ENCODE data around the gene ENG. TPM values are rescaled to one million over a fixed set of nuclear protein-coding genes. Genes with fewer than 3 reads are reported as not detected.
A peak's percentile ranks its signal among the peaks of the same experiment; 100 is the strongest.

The ENG gene
- total RNA-seq, 2 experiments from 2014 or later: 17.2 to 17.3 TPM

GRCh38 chr9:127857278-127857677, 2.8 kb upstream of the ENG start:
- H3K4me1 Mint-ChIP-seq: peaks cover 48% of the 10 kb centered on the region
- H3K4me3 Mint-ChIP-seq: no peak overlapping the region
- no peak for DNase-seq
- H3K36me3 Mint-ChIP-seq (ENCODE audit: low read depth): peaks cover under 1% of the 10 kb centered on the region
- H3K27me3 Mint-ChIP-seq: peaks cover 2% of the 10 kb centered on the region
- CTCF ChIA-PET: interaction anchor here (1.3 kb wide), 1 partner anchor 12 kb away, joined by 4 read pairs; no protein-coding TSS in a partner anchor
- H3K27ac Mint-ChIP-seq: peak overlapping the region; percentile 19
- POLR2A ChIA-PET: no interaction called here
- H3K9me3 Mint-ChIP-seq: peaks cover 2% of the 10 kb centered on the region

- Mint-ChIP-seq H3K4me1 (peaks cover 48% of the 10 kb centered on the region), H3K27ac (no peak overlapping the region), H3K9me3 (peaks cover 2% of the 10 kb centered on the region), H3K4me3 (no peak overlapping the region), H3K36me3 (ENCODE audit: low read depth) (peaks cover 6% of the 10 kb centered on the region), H3K27me3 (peaks cover 2% of the 10 kb centered on the region)
- DNase-seq: no peak
- ChIA-PET CTCF (interaction anchor here (1.3 to 3.1 kb wide), 3 partner anchors 13 to 122 kb away, joined by 4 to 17 read pairs (median 11); partner anchors contain the start of gene TOR2A), POLR2A (no interaction called here)
Measured at GRCh38 chr9:127856729-127857116, 2.3 kb upstream of the ENG start.

GRCh38 chr9:127856094-127856728, 1.8 kb upstream of the ENG start:
- Mint-ChIP-seq H3K4me3 (no peak overlapping the region), H3K27ac (no peak overlapping the region), H3K4me1 (peaks cover 48% of the 10 kb centered on the region), H3K36me3 (ENCODE audit: low read depth) (peaks cover 10% of the 10 kb centered on the region), H3K9me3 (peaks cover 2% of the 10 kb centered on the region), H3K27me3 (peaks cover 2% of the 10 kb centered on the region)
- POLR2A ChIA-PET: interaction anchor here (0.6 kb wide), 1 partner anchor 9 kb away, joined by 3 read pairs; no protein-coding TSS in a partner anchor
- DNase-seq: no peak
- CTCF ChIA-PET: interaction anchor here (0.6 to 3.1 kb wide), 3 partner anchors 13 to 222 kb away, joined by 4 to 17 read pairs (median 11); partner anchors contain the start of gene TOR2A

- CTCF ChIA-PET: interaction anchor here (0.8 to 3.1 kb wide), 5 partner anchors 9 to 121 kb away, joined by 3 to 17 read pairs (median 3); partner anchors contain the start of gene TOR2A
- peaks cover 12% of the 10 kb centered on the region for H3K36me3 Mint-ChIP-seq (ENCODE audit: low read depth)
Measured at GRCh38 chr9:127855522-127855921, 1.1 kb upstream of the ENG start.

GRCh38 chr9:127854960-127855359, 502 bp upstream of the ENG start:
- H3K4me1 Mint-ChIP-seq: peaks cover 40% of the 10 kb centered on the region
- no peak for DNase-seq
- ChIA-PET POLR2A (no interaction called here), CTCF (interaction anchor here (0.8 to 3.1 kb wide), 5 partner anchors 9 to 120 kb away, joined by 3 to 17 read pairs (median 3); partner anchors contain the start of gene TOR2A)
- peaks cover 18% of the 10 kb centered on the region for H3K36me3 Mint-ChIP-seq (ENCODE audit: low read depth)
- peak overlapping the region; percentile 50 for H3K27ac Mint-ChIP-seq
- peak overlapping the region; percentile 86 for H3K4me3 Mint-ChIP-seq
- peaks cover 6% of the 10 kb centered on the region for H3K9me3 Mint-ChIP-seq
- H3K27me3 Mint-ChIP-seq: peaks cover 2% of the 10 kb centered on the region

More at GRCh38 chr9:127855522-127855921, 1.1 kb upstream of the ENG start:
- DNase-seq: no peak
- H3K9me3 Mint-ChIP-seq: peaks cover 4% of the 10 kb centered on the region
- H3K4me1 Mint-ChIP-seq: peaks cover 42% of the 10 kb centered on the region
- peaks cover 2% of the 10 kb centered on the region for H3K27me3 Mint-ChIP-seq
- H3K4me3 Mint-ChIP-seq: peak overlapping the region; percentile 40
- H3K27ac Mint-ChIP-seq: peak overlapping the region; percentile 50
- POLR2A ChIA-PET: interaction anchor here (0.6 kb wide), 1 partner anchor 10 kb away, joined by 3 read pairs; no protein-coding TSS in a partner anchor

- H3K36me3 Mint-ChIP-seq (ENCODE audit: low read depth): peaks cover 32% of the 10 kb centered on the region
- peak overlapping the region; percentile 93 for H3K27ac Mint-ChIP-seq
- peaks cover 39% of the 10 kb centered on the region for H3K4me1 Mint-ChIP-seq
- POLR2A ChIA-PET: interaction anchor here (0.6 kb wide), 1 partner anchor 220 kb away, joined by 3 read pairs; no protein-coding TSS in a partner anchor
- peaks cover 21% of the 10 kb centered on the region for H3K9me3 Mint-ChIP-seq
- peak overlapping the region; percentile 86 for H3K4me3 Mint-ChIP-seq
- CTCF ChIA-PET: interaction anchor here (0.6 to 3.1 kb wide), 11 partner anchors 11 to 119 kb away, joined by 3 to 17 read pairs (median 4); partner anchors contain the start of genes SH2D3C and TOR2A
- DNase-seq: no peak
- no peaks in the 10 kb centered on the region for H3K27me3 Mint-ChIP-seq
Measured at GRCh38 chr9:127853312-127854183, 910 bp downstream of the ENG start.

- POLR2A ChIA-PET: no interaction called here
- CTCF ChIA-PET: interaction anchor here (0.8 to 2.3 kb wide), 8 partner anchors 11 to 118 kb away, joined by 3 to 9 read pairs (median 4); partner anchors contain the start of genes SH2D3C and TOR2A
- H3K36me3 Mint-ChIP-seq (ENCODE audit: low read depth): peaks cover 35% of the 10 kb centered on the region
- peaks cover 27% of the 10 kb centered on the region for H3K9me3 Mint-ChIP-seq
- peak overlapping the region; percentile 46 for H3K27ac Mint-ChIP-seq
- no peak for DNase-seq
- H3K27me3 Mint-ChIP-seq: no peaks in the 10 kb centered on the region
- H3K4me1 Mint-ChIP-seq: peaks cover 39% of the 10 kb centered on the region
- peak overlapping the region; percentile 86 for H3K4me3 Mint-ChIP-seq
Measured at GRCh38 chr9:127852829-127853228, 1.6 kb downstream of the ENG start.

GRCh38 chr9:127850286-127850830, 4.1 kb downstream of the ENG start:
- Mint-ChIP-seq H3K27ac (no peak overlapping the region), H3K9me3 (peaks cover 27% of the 10 kb centered on the region), H3K4me1 (peaks cover 32% of the 10 kb centered on the region), H3K36me3 (ENCODE audit: low read depth) (peaks cover 35% of the 10 kb centered on the region), H3K4me3 (no peak overlapping the region), H3K27me3 (no peaks in the 10 kb centered on the region)
- ChIA-PET CTCF (interaction anchor here (2.4 kb wide), 1 partner anchor 20 kb away, joined by 6 read pairs; no protein-coding TSS in a partner anchor), POLR2A (interaction anchor here (0.6 kb wide), 1 partner anchor 185 kb away, joined by 3 read pairs; no protein-coding TSS in a partner anchor)
- no peak for DNase-seq

GRCh38 chr9:127848756-127849504, 5.5 kb downstream of the ENG start:
- ChIA-PET POLR2A (no interaction called here), CTCF (interaction anchor here (2.4 kb wide), 1 partner anchor 21 kb away, joined by 6 read pairs; no protein-coding TSS in a partner anchor)
- Mint-ChIP-seq H3K27ac (no peak overlapping the region), H3K4me3 (no peak overlapping the region), H3K27me3 (no peaks in the 10 kb centered on the region), H3K36me3 (ENCODE audit: low read depth) (peaks cover 35% of the 10 kb centered on the region), H3K4me1 (peaks cover 26% of the 10 kb centered on the region), H3K9me3 (peaks cover 27% of the 10 kb centered on the region)
- no peak for DNase-seq

- POLR2A ChIA-PET: no interaction called here
- no peak for DNase-seq
- H3K4me1 Mint-ChIP-seq: peaks cover 19% of the 10 kb centered on the region
- H3K36me3 Mint-ChIP-seq (ENCODE audit: low read depth): peaks cover 35% of the 10 kb centered on the region
- H3K9me3 Mint-ChIP-seq: peaks cover 27% of the 10 kb centered on the region
- H3K27me3 Mint-ChIP-seq: no peaks in the 10 kb centered on the region
- no peak overlapping the region for H3K4me3 Mint-ChIP-seq
- CTCF ChIA-PET: interaction anchor here (1.3 kb wide), 1 partner anchor 22 kb away, joined by 5 read pairs; no protein-coding TSS in a partner anchor
- H3K27ac Mint-ChIP-seq: no peak overlapping the region
Measured at GRCh38 chr9:127847833-127848755, 6.4 kb downstream of the ENG start.

GRCh38 chr9:127847178-127847510, 7.3 kb downstream of the ENG start:
- Mint-ChIP-seq H3K36me3 (ENCODE audit: low read depth) (peaks cover 33% of the 10 kb centered on the region), H3K27ac (no peak overlapping the region), H3K4me3 (no peak overlapping the region), H3K27me3 (no peaks in the 10 kb centered on the region), H3K9me3 (peaks cover 25% of the 10 kb centered on the region), H3K4me1 (peaks cover 11% of the 10 kb centered on the region)
- CTCF ChIA-PET: interaction anchor here (0.9 to 1.6 kb wide), 4 partner anchors 8 to 23 kb away, joined by 3 to 5 read pairs (median 3); no protein-coding TSS in a partner anchor
- POLR2A ChIA-PET: no interaction called here
- no peak for DNase-seq
